ENCODE data around the gene C12orf42. TPM values are rescaled to one million over a fixed set of nuclear protein-coding genes. Genes with fewer than 3 reads are reported as not detected.

C12orf42 gene
- total and polyA plus RNA-seq, 9 donors: not detected

DNA sequence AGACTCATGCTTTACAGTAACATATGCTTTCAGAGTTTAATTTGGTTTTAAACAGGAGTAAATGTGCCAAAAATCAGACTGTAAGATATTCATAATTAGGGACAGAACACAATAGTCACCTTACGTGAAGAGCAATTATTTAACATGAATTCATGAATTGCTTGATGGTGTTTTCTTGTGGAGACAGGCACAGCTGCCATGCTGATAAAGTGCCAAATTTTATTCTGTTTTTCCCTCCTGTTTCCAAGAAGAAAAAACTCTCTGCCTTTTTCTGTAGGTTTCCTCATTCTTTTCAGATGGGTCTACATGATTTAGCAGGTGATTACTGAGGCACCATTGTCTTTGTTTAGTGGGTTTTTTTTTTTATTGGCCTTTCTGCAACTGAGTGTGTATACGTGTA, 80.1 kb downstream of the C12orf42 start:
- TF ChIP-seq EP300 (IDR thresholded peaks at IDR 0.05) (no peak), POLR2A (IDR thresholded peaks at IDR 0.05) (no peak)
- TF ChIP-seq, protein P1, sequence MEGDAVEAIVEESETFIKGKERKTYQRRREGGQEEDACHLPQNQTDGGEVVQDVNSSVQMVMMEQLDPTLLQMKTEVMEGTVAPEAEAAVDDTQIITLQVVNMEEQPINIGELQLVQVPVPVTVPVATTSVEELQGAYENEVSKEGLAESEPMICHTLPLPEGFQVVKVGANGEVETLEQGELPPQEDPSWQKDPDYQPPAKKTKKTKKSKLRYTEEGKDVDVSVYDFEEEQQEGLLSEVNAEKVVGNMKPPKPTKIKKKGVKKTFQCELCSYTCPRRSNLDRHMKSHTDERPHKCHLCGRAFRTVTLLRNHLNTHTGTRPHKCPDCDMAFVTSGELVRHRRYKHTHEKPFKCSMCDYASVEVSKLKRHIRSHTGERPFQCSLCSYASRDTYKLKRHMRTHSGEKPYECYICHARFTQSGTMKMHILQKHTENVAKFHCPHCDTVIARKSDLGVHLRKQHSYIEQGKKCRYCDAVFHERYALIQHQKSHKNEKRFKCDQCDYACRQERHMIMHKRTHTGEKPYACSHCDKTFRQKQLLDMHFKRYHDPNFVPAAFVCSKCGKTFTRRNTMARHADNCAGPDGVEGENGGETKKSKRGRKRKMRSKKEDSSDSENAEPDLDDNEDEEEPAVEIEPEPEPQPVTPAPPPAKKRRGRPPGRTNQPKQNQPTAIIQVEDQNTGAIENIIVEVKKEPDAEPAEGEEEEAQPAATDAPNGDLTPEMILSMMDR (IDR thresholded peaks at IDR 0.05): no peak
- Histone ChIP-seq H3K4me1 (ENCODE audit: insufficient read depth) (no peaks in the 10 kb centered on the region), H3K36me3 (no peaks in the 10 kb centered on the region), H3K4me3 (no peak overlapping the region), H3K27ac (no peak overlapping the region), H3K27me3 (no peaks in the 10 kb centered on the region), H3K9me3 (no peaks in the 10 kb centered on the region)
- intact Hi-C loops (cut with DNase I): no loop called here
- no peak for DNase-seq
- WGBS, 3 donors: 68 to 83% (median 72%) methylated on average over 2 of the region's 2 CpGs

DNA sequence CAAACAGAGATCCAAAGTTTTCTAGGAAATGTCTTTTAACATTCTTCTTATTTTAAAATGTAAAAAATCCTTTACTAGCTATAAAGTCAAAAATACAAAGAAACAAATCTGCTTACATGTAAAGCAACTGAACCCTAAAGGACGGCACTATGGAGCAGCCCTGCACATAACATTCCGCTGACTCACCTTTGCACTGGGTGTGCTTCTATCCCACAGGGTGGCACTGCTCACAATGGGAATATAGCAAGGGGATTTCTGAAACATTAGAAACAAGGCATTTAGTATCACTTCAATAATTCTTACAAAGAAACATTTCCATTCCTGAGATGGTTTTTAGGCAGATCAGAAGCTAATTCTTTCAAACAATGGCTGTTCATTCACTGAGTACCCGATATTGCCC, 94.3 kb downstream of the C12orf42 start:
- Histone ChIP-seq H3K27me3 (no peaks in the 10 kb centered on the region), H3K27ac (no peak overlapping the region), H3K9me3 (no peaks in the 10 kb centered on the region), H3K4me3 (no peak overlapping the region), H3K36me3 (no peaks in the 10 kb centered on the region), H3K4me1 (ENCODE audit: insufficient read depth) (no peaks in the 10 kb centered on the region)
- intact Hi-C loops (cut with DNase I): no loop called here
- 71 to 74% (median 71%) methylated on average over 3 of the region's 3 CpGs for WGBS, 3 donors
- DNase-seq: no peak
- TF ChIP-seq POLR2A (IDR thresholded peaks at IDR 0.05): no peak
- TF ChIP-seq EP300 (IDR thresholded peaks at IDR 0.05): no peak
- TF ChIP-seq, protein P1 (IDR thresholded peaks at IDR 0.05): no peak

DNA sequence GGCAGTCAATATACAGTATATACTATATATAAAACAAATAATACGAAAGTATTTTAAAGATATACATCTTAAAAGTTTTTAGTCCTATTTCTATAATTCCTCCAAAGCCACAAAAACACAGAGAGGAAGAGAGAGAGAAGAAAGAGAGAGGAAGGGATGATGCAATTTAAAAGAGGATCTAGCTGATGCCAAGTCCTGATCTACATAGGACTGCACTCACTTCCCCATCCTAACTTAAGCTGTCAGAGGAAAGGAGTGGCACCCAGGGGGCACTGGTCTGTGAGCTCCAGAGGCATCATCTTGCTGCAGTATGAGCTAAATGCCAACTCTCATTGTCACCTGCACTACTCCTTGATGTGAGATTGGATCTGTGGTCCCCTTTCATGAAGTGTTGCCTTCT, 95.8 kb downstream of the C12orf42 start:
- Histone ChIP-seq H3K27me3 (no peaks in the 10 kb centered on the region), H3K4me3 (no peak overlapping the region), H3K9me3 (no peaks in the 10 kb centered on the region), H3K27ac (no peak overlapping the region), H3K4me1 (ENCODE audit: insufficient read depth) (no peaks in the 10 kb centered on the region), H3K36me3 (no peaks in the 10 kb centered on the region)
- WGBS, 3 donors: 81 to 87% (median 82%) methylated on average over 1 of the region's 1 CpG
- DNase-seq: no peak
- no peak for TF ChIP-seq EP300 (IDR thresholded peaks at IDR 0.05)
- no peak for TF ChIP-seq POLR2A (IDR thresholded peaks at IDR 0.05)
- TF ChIP-seq, protein P1 (IDR thresholded peaks at IDR 0.05): no peak
- intact Hi-C loops (cut with DNase I): no loop called here

DNA sequence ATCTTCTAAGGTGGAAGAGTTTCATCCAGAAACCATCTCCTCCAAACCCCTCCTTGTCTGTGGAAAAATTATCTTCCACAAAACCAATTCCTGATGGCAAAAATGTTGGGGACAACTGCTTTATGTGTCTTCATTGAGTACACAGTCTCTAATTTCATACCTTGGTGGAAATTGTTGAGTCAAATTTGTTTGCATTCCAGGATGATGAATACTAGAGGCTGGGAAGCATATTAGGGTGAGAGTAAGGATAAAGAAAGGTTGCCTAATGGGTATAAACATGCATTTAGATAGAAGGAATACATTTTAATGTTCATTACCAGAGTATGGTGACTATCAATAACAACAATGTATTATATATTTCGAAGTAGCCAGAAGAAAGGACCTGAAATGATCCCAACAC, 98.2 kb downstream of the C12orf42 start:
- intact Hi-C loops (cut with DNase I): no loop called here
- Histone ChIP-seq H3K27me3 (no peaks in the 10 kb centered on the region), H3K36me3 (no peaks in the 10 kb centered on the region), H3K9me3 (no peaks in the 10 kb centered on the region), H3K4me1 (ENCODE audit: insufficient read depth) (no peaks in the 10 kb centered on the region), H3K4me3 (no peak overlapping the region), H3K27ac (no peak overlapping the region)
- DNase-seq: no peak
- WGBS, 3 donors: 0 to 37% (median 22%) methylated on average over 1 of the region's 1 CpG
- TF ChIP-seq, protein P1 (IDR thresholded peaks at IDR 0.05): no peak
- TF ChIP-seq POLR2A (IDR thresholded peaks at IDR 0.05) (no peak), EP300 (IDR thresholded peaks at IDR 0.05) (no peak)

DNA sequence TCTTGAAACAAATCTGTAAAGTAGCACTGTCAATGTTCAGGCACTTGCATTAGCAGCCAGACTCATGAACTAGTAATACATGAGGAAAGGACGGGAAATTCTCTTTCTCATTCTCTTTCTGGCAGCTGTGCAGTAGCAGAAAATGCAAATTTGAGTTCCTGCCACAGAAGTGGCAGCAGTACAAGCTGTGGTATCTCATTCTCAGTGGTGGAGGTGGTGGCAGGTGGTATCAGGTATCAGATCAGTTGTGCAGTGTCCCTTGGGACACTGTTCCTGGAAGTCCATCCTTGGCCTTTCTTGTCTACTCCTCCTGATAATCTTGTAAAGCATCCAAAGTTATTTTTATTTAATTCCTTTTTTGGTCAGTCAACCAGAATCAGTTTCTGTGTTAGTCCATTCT, 103.0 kb downstream of the C12orf42 start:
- Histone ChIP-seq H3K27ac (no peak overlapping the region), H3K4me3 (no peak overlapping the region), H3K27me3 (no peaks in the 10 kb centered on the region), H3K36me3 (no peaks in the 10 kb centered on the region), H3K4me1 (ENCODE audit: insufficient read depth) (no peaks in the 10 kb centered on the region), H3K9me3 (no peaks in the 10 kb centered on the region)
- intact Hi-C loops (cut with DNase I): no loop called here
- DNase-seq: no peak
- 59 to 71% (median 68%) methylated on average over 1 of the region's 1 CpG for WGBS, 3 donors
- TF ChIP-seq, protein P1 (IDR thresholded peaks at IDR 0.05): no peak
- TF ChIP-seq EP300 (IDR thresholded peaks at IDR 0.05): no peak
